Suprapubic skin (tissue), 3 donors: ENCODE data around the gene FXYD4.

Source experiments
- CTCF ChIP-seq, 2 donors: fragments of 200-600 bp in 1 of 2; fragments of 450-650 bp in 1 of 2; sonication (generic) in 1 of 2; IDR thresholded peaks; one replicate each; pipeline ENCODE4 v1.5.1; 2016 to 2019; ENCODE audit warnings: antibody characterized with exemption in 2 of 2, mild to moderate bottlenecking in 1 of 2, moderate library complexity in 1 of 2
- POLR2A ChIP-seq, 2 donors: fragments of 450-650 bp; IDR thresholded peaks; one replicate each; pipeline ENCODE4 v1.6.1; 2017; ENCODE audit warnings: antibody characterized with exemption in 2 of 2, mild to moderate bottlenecking in 2 of 2, moderate library complexity in 2 of 2

- TF ChIP-seq CTCF (IDR thresholded peaks at IDR 0.05): no peak
- no peak for TF ChIP-seq POLR2A (IDR thresholded peaks at IDR 0.05)
These were observed 30.7 kb downstream of the FXYD4 start for GRCh38 chr10:43402176-43402575.
